HepG2 (cell line): Measurements from ENCODE around the gene FITM1. TPM values are rescaled to one million over a fixed set of nuclear protein-coding genes. Genes with fewer than 3 reads are reported as not detected.

ENCODE experiments used
- AGO2 ChIP-seq: fragments of 200-400 bp; formaldehyde crosslinking; optimal IDR thresholded peaks from 2 replicates; pipeline ENCODE3; 2017; ENCODE audit warnings: mild to moderate bottlenecking, low read depth, low read length, moderate library complexity
- AHR ChIP-seq: IDR thresholded peaks from 2 replicates; pipeline ENCODE4 v1.6.1; 2018; ENCODE audit warnings: missing genetic modification reagents, missing compliant biosample characterization
- BRD4 ChIP-seq: sonication (generic); formaldehyde crosslinking; IDR thresholded peaks from 2 replicates; pipeline ENCODE4 v1.4.0; 2020; ENCODE audit warnings: missing genetic modification reagents
- EEA1 ChIP-seq: sonication (generic); formaldehyde crosslinking; IDR thresholded peaks from 2 replicates; pipeline ENCODE4 v1.5.1; 2020; ENCODE audit warnings: mild to moderate bottlenecking, missing genetic modification reagents, borderline replicate concordance
- HNRNPH1 ChIP-seq: fragments of 200-400 bp; formaldehyde crosslinking; optimal IDR thresholded peaks from 2 replicates; pipeline ENCODE3; 2017; ENCODE audit warnings: mild to moderate bottlenecking, low read depth, low read length
- KAT2B ChIP-seq: fragments of 150-350 bp; IDR thresholded peaks from 2 replicates; pipeline ENCODE4 v1.6.1; 2014; ENCODE audit warnings: low read depth, low read length, borderline replicate concordance
- KDM1A ChIP-seq: IDR thresholded peaks from 2 replicates; pipeline ENCODE4 v1.6.1; 2016; ENCODE audit warnings: missing compliant biosample characterization
- MIER3 ChIP-seq: IDR thresholded peaks from 2 replicates; pipeline ENCODE4 v1.6.1; 2016; ENCODE audit warnings: missing compliant biosample characterization, borderline replicate concordance
- NFYC ChIP-seq: IDR thresholded peaks from 2 replicates; pipeline ENCODE4 v1.6.1; 2016; ENCODE audit warnings: missing genetic modification reagents, missing compliant biosample characterization
- NR1H2 ChIP-seq: sonication (generic); formaldehyde crosslinking; IDR thresholded peaks from 2 replicates; pipeline ENCODE4 v1.8.1; 2022; ENCODE audit warnings: low read depth, missing genetic modification reagents, borderline replicate concordance
- PAXIP1 ChIP-seq: sonication (generic); formaldehyde crosslinking; conservative IDR thresholded peaks from 2 replicates; pipeline ENCODE4 v1.4.0; 2020; ENCODE audit warnings: mild to moderate bottlenecking, missing genetic modification reagents, moderate library complexity
- RBM39 ChIP-seq: fragments of 200-400 bp; formaldehyde crosslinking; IDR thresholded peaks from one replicate; pipeline ENCODE4 v1.6.1; 2018; ENCODE audit warnings: antibody characterized with exemption, mild to moderate bottlenecking, low read depth, low read length; ENCODE audit not compliant: poor library complexity, severe bottlenecking
- RXRA ChIP-seq: sonication (generic); formaldehyde crosslinking; IDR thresholded peaks from 2 replicates; pipeline ENCODE4 v1.5.1; 2020; ENCODE audit warnings: missing genetic modification reagents
- XBP1 ChIP-seq: sonication (generic); formaldehyde crosslinking; IDR thresholded peaks from 2 replicates; pipeline ENCODE4 v1.5.0; 2020; ENCODE audit warnings: missing genetic modification reagents
- ZBTB1 ChIP-seq: sonication (generic); formaldehyde crosslinking; IDR thresholded peaks from 2 replicates; pipeline ENCODE4 v1.4.0; 2020; ENCODE audit warnings: missing genetic modification reagents, borderline replicate concordance
- ZBTB26 ChIP-seq: IDR thresholded peaks from 2 replicates; pipeline ENCODE4 v1.6.1; 2016; ENCODE audit warnings: missing compliant biosample characterization, missing genetic modification reagents, borderline replicate concordance
- ZFP62 ChIP-seq: sonication (generic); formaldehyde crosslinking; IDR thresholded peaks from 2 replicates; pipeline ENCODE4 v1.4.0; 2020; ENCODE audit warnings: missing genetic modification reagents
- ZNF350 ChIP-seq: sonication (generic); formaldehyde crosslinking; IDR thresholded peaks from 2 replicates; pipeline ENCODE4 v1.4.0; 2020; ENCODE audit warnings: mild to moderate bottlenecking, low read depth, missing genetic modification reagents, borderline replicate concordance
- ZNF484 ChIP-seq: sonication (generic); formaldehyde crosslinking; IDR thresholded peaks from 2 replicates; pipeline ENCODE4 v1.5.1; 2020; ENCODE audit warnings: mild to moderate bottlenecking, low read depth, missing genetic modification reagents, borderline replicate concordance
- ZNF556 ChIP-seq: sonication (generic); formaldehyde crosslinking; IDR thresholded peaks from 2 replicates; pipeline ENCODE4 v1.4.0; 2020; ENCODE audit warnings: mild to moderate bottlenecking, missing genetic modification reagents, borderline replicate concordance
- ZNF749 ChIP-seq: sonication (generic); formaldehyde crosslinking; IDR thresholded peaks from 2 replicates; pipeline ENCODE4 v1.8.0; 2022; ENCODE audit warnings: mild to moderate bottlenecking, missing genetic modification reagents, moderate library complexity, borderline replicate concordance
- ZNF773 ChIP-seq: sonication (generic); formaldehyde crosslinking; IDR thresholded peaks from 2 replicates; pipeline ENCODE4 v1.4.0; 2020; ENCODE audit warnings: missing genetic modification reagents, borderline replicate concordance
- ZNF850 ChIP-seq: sonication (generic); formaldehyde crosslinking; conservative IDR thresholded peaks from 2 replicates; pipeline ENCODE4 v1.9.0; 2021; ENCODE audit warnings: mild to moderate bottlenecking, missing genetic modification reagents
- polyA plus RNA-seq, 8 experiments: library from polyadenylated mRNA; depleted of rRNA in 3 of 8; stranded (reverse) in 7 of 8; unstranded in 1 of 8; fragments of >200 nt; fragmentation: Illumina TruSeq in 4 of 8; extraction: Trizol in 4 of 8; gene quantifications; 2 replicates each; pipeline versions ENCODE4 v1.2.1 to v1.2.3, GENCODE V29; 2011 to 2016; ENCODE audit warnings: low read depth in 4 of 8, missing spikeins in 1 of 8, mixed read lengths in 1 of 8; ENCODE audit not compliant: insufficient read depth in 1 of 8
- total RNA-seq, 5 experiments: library from RNA; depleted of rRNA; stranded (reverse); fragments of >200 nt; fragmentation: Illumina TruSeq; extraction: Trizol; gene quantifications; 2 replicates each; pipeline ENCODE4 v1.2.3, GENCODE V29; 2016; ENCODE audit warnings: low read depth in 1 of 5
- TF ChIP-seq, protein P1 (sequence below): sonication (generic); formaldehyde crosslinking; conservative IDR thresholded peaks from 2 replicates; pipeline ENCODE4 v1.4.0; 2020; ENCODE audit warnings: missing genetic modification reagents

The FITM1 gene
- total and polyA plus RNA-seq, 2 of the 13 experiments (the other 11 are each of a cell fraction or from before 2014, with no cell fraction given): 2.7 to 5.8 TPM

DNA sequence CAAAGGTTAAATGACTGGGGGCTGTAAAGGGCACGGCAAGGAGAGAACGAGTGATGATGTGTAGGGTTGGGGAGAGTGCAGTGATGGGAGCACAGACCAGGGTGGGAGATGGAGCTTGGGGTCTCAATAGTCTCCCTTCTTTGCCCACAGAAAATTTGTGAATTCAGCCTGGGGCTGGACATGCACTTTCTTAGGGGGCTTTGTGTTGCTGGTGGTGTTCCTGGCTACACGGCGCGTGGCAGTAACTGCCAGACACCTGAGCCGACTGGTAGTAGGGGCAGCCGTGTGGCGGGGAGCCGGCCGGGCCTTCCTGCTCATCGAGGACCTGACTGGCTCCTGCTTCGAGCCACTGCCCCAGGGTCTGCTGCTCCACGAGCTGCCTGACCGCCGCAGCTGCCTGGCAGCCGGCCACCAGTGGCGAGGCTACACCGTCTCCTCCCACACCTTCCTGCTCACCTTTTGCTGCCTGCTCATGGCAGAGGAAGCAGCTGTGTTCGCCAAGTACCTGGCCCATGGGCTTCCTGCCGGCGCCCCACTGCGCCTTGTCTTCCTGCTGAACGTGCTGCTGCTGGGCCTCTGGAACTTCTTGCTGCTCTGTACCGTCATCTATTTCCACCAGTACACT is 1.7 kb downstream of the FITM1 start (continued):
- TF ChIP-seq ZNF749 (CRISPR knock-in tag): no peak
- TF ChIP-seq, protein P1, sequence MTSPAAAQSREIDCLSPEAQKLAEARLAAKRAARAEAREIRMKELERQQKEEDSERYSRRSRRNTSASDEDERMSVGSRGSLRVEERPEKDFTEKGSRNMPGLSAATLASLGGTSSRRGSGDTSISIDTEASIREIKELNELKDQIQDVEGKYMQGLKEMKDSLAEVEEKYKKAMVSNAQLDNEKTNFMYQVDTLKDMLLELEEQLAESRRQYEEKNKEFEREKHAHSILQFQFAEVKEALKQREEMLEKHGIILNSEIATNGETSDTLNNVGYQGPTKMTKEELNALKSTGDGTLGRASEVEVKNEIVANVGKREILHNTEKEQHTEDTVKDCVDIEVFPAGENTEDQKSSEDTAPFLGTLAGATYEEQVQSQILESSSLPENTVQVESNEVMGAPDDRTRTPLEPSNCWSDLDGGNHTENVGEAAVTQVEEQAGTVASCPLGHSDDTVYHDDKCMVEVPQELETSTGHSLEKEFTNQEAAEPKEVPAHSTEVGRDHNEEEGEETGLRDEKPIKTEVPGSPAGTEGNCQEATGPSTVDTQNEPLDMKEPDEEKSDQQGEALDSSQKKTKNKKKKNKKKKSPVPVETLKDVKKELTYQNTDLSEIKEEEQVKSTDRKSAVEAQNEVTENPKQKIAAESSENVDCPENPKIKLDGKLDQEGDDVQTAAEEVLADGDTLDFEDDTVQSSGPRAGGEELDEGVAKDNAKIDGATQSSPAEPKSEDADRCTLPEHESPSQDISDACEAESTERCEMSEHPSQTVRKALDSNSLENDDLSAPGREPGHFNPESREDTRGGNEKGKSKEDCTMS: no peak
- TF ChIP-seq AGO2: peak; percentile 51
- TF ChIP-seq RXRA (CRISPR knock-in tag): 0 out of 2 replicates have a peak, but pooled peaks have one; percentile 17
- no peak for TF ChIP-seq ZNF556 (CRISPR knock-in tag)
- TF ChIP-seq ZNF850 (CRISPR knock-in tag): no peak
- TF ChIP-seq ZBTB1: no peak
- no peak for TF ChIP-seq BRD4 (CRISPR knock-in tag)
- peak; percentile 70; the same call in 1 of the 2 replicates for TF ChIP-seq ZNF773
- TF ChIP-seq ZFP62: peak; percentile 67; the same call in 1 of the 2 replicates
- no peak for TF ChIP-seq NFYC (CRISPR knock-in tag)
- TF ChIP-seq KAT2B: no peak
- 0 out of 2 replicates have a peak, but pooled peaks have one; percentile 16 for TF ChIP-seq ZBTB26 (CRISPR knock-in tag)
- TF ChIP-seq XBP1 (CRISPR knock-in tag): no peak
- no peak for TF ChIP-seq KDM1A (CRISPR knock-in tag)
- TF ChIP-seq ZNF484 (CRISPR knock-in tag): no peak
- TF ChIP-seq ZNF350: peak; percentile 29; the same call in 1 of the 2 replicates
- TF ChIP-seq RBM39: no peak
- 0 out of 2 replicates have a peak, but pooled peaks have one; percentile 26 for TF ChIP-seq EEA1 (CRISPR knock-in tag)
- no peak for TF ChIP-seq MIER3
- no peak for TF ChIP-seq AHR (CRISPR knock-in tag)
- no peak for TF ChIP-seq PAXIP1 (CRISPR knock-in tag)
- TF ChIP-seq NR1H2 (CRISPR knock-in tag): no peak
- TF ChIP-seq HNRNPH1: no peak
